Endothelial cell (in vitro differentiated cells): Measurements from ENCODE around the gene CMSS1. TPM values are rescaled to one million over a fixed set of nuclear protein-coding genes. Genes with fewer than 3 reads are reported as not detected.

Experiments
- DNase-seq: peaks from one replicate; pipeline ENCODE4 v3.0.0; 2021; ENCODE audit warnings: low spot score
- H3K27ac Mint-ChIP-seq: one replicate; pipeline ENCODE4 v1.8.0; 2021; ENCODE audit warnings: mixed read lengths, inconsistent platforms; ENCODE audit not compliant: unreplicated experiment
- H3K27me3 Mint-ChIP-seq: one replicate; pipeline ENCODE4 v1.8.0; 2021; ENCODE audit warnings: mild to moderate bottlenecking, moderate library complexity, mixed read lengths, inconsistent platforms; ENCODE audit not compliant: unreplicated experiment
- H3K36me3 Mint-ChIP-seq: one replicate; pipeline ENCODE4 v1.8.0; 2021; ENCODE audit warnings: mild to moderate bottlenecking, low read depth, mixed read lengths, inconsistent platforms; ENCODE audit not compliant: unreplicated experiment
- H3K4me1 Mint-ChIP-seq: one replicate; pipeline ENCODE4 v1.8.0; 2021; ENCODE audit warnings: mild to moderate bottlenecking, mixed read lengths, inconsistent platforms; ENCODE audit not compliant: unreplicated experiment
- H3K4me3 Mint-ChIP-seq: one replicate; pipeline ENCODE4 v1.8.0; 2021; ENCODE audit warnings: mild to moderate bottlenecking, mixed read lengths, inconsistent platforms; ENCODE audit not compliant: unreplicated experiment
- H3K9me3 Mint-ChIP-seq: one replicate; pipeline ENCODE4 v1.8.0; 2021; ENCODE audit warnings: mixed read lengths, inconsistent platforms; ENCODE audit not compliant: unreplicated experiment
- total RNA-seq: library from RNA; stranded (reverse); fragmentation: NEBNext Ultra II Directional; extraction: Animal tissue kit (Norgen Biotek cat#: 25700); gene quantifications from one replicate; pipeline ENCODE4 v1.2.1, GENCODE V29; 2021; ENCODE audit not compliant: unreplicated experiment
- TF ChIP-seq, protein P1 (sequence below): fragments of 200-600 bp; sonication (generic); IDR thresholded peaks from one replicate; pipeline ENCODE4 v1.5.0; 2021; ENCODE audit warnings: antibody characterized with exemption; ENCODE audit not compliant: unreplicated experiment

CMSS1 gene
- total RNA-seq, 1 donor from 2014 or later: 25.8 TPM

DNA sequence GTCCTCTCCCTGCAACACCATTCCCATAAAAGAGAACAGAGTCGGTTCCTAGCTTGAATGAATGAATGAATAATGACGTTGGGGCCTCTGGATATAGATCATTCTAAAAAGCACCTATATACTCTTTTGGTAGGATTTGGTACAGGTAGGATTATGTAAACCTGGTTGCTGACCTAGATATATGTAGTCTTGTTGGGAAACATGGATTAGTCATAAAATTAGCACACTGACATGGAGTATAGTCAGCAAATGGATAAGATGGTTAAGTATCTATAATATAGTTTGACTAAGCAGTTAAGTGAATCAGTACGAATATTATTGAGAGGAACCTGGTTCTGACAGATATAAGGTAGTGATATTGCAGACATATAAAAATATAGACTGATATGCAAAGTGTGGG, 154.1 kb downstream of the CMSS1 start:
- Mint-ChIP-seq H3K36me3 (no peaks in the 10 kb centered on the region), H3K4me3 (no peak overlapping the region), H3K9me3 (no peaks in the 10 kb centered on the region), H3K27ac (no peak overlapping the region), H3K4me1 (no peaks in the 10 kb centered on the region), H3K27me3 (no peaks in the 10 kb centered on the region)
- TF ChIP-seq, protein P1, sequence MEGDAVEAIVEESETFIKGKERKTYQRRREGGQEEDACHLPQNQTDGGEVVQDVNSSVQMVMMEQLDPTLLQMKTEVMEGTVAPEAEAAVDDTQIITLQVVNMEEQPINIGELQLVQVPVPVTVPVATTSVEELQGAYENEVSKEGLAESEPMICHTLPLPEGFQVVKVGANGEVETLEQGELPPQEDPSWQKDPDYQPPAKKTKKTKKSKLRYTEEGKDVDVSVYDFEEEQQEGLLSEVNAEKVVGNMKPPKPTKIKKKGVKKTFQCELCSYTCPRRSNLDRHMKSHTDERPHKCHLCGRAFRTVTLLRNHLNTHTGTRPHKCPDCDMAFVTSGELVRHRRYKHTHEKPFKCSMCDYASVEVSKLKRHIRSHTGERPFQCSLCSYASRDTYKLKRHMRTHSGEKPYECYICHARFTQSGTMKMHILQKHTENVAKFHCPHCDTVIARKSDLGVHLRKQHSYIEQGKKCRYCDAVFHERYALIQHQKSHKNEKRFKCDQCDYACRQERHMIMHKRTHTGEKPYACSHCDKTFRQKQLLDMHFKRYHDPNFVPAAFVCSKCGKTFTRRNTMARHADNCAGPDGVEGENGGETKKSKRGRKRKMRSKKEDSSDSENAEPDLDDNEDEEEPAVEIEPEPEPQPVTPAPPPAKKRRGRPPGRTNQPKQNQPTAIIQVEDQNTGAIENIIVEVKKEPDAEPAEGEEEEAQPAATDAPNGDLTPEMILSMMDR: no peak
- DNase-seq: no peak

DNA sequence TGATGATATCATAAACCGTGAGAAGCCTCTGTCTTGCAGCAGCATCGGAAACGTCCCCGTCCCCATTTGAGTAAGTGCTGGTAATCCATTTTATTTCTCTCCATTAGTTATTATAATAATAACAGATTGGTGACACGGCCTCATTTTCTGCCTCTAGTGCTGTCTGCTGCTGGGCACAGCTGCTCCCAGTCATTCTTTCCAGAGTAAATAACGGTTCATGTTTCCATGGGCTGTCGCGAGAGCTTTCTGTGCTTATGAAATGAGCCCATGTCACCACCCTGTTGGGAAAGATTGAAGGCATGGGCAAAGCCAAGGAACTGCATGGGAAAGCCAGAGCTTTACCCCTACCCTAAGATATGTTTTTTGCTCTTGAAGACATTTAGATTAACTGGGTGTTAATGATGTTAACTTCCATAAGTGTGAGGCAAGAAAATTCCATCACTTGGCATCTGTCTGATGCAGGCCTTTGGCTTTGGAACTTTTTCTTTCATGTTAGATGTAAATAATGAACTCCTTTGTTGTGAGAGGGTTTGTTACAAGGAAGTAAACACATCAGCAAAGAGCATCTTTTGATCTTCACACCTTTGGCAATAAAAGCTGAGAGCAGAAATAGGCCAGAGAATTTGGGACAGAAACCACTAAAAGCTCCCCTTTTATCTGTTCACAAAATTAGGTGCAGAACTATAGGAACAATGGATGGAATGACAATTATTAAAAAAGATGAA, 154.9 kb downstream of the CMSS1 start:
- TF ChIP-seq, protein P1: no peak
- Mint-ChIP-seq H3K27ac (no peak overlapping the region), H3K27me3 (peaks cover 2% of the 10 kb centered on the region), H3K4me3 (no peak overlapping the region), H3K9me3 (no peaks in the 10 kb centered on the region), H3K36me3 (no peaks in the 10 kb centered on the region), H3K4me1 (no peaks in the 10 kb centered on the region)
- no peak for DNase-seq

DNA sequence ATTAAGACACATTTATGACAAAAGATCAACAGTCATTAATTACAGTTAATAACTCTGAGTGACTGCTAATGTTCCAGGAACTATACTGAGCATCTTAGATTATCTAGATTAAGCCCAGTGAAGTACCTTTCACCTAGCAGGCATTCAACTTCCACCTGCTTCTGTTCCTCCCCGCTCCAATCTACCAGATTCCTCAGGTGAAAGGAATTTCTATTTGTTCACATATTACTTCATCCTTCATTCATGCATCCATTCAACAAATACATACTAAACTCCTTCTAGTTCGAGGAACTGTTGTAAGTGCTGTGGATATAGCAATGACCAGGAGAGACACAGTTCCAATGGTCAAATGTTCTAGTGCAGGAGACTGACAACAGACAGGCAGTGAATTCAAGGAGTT, 157.3 kb downstream of the CMSS1 start:
- Mint-ChIP-seq H3K4me1 (no peaks in the 10 kb centered on the region), H3K4me3 (no peak overlapping the region), H3K9me3 (no peaks in the 10 kb centered on the region), H3K36me3 (no peaks in the 10 kb centered on the region), H3K27me3 (peaks cover 2% of the 10 kb centered on the region), H3K27ac (no peak overlapping the region)
- TF ChIP-seq, protein P1: no peak
- DNase-seq: no peak

DNA sequence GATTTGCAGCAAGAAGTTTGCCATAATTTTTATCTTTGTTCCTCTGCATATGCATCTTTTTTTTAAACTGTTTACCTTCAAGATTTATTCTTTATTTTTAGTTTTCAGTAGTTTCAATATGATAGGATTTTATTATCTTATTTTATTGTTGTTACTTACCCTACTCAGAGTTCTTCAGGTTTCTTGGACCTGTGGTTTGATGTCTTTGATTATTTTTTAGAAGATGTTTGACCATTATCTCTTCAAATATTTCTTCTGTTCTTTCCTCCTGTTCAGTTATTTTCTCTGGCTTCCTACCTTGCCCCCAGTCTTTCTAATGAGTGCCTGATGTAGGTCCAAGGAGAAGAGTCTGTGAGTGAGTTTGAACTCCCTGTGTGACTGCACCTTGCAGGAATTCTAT, 158.9 kb downstream of the CMSS1 start:
- H3K27me3 Mint-ChIP-seq: peaks cover 2% of the 10 kb centered on the region

DNA sequence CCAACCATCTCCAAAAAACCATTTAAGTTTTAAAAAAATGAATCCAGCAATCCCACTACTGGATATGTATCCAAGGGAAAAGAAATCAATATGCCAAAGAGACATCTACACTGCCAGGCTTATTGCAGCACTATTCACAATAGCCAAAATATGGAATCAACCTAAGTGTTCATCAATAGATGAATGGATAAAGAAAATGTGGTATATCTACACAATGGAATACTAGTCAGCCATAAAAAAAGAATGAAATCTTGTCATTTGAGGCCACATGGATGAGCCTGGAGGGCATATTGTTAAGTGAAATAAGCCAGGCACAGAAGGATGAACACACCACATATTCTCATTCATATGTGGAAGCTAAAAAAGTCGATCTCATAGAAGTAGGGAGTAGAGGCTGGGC, 160.6 kb downstream of the CMSS1 start:
- peaks cover 2% of the 10 kb centered on the region for H3K27me3 Mint-ChIP-seq
- TF ChIP-seq, protein P1: no peak
- H3K36me3 Mint-ChIP-seq: no peaks in the 10 kb centered on the region
- H3K4me1 Mint-ChIP-seq: no peaks in the 10 kb centered on the region
- no peak for DNase-seq
- no peaks in the 10 kb centered on the region for H3K9me3 Mint-ChIP-seq
- no peak overlapping the region for H3K27ac Mint-ChIP-seq
- H3K4me3 Mint-ChIP-seq: no peak overlapping the region

More for the DNA sequence above, 158.9 kb downstream of the CMSS1 start:
- Mint-ChIP-seq H3K4me1 (no peaks in the 10 kb centered on the region), H3K36me3 (no peaks in the 10 kb centered on the region), H3K9me3 (no peaks in the 10 kb centered on the region), H3K4me3 (no peak overlapping the region), H3K27ac (no peak overlapping the region)
- TF ChIP-seq, protein P1: no peak
- no peak for DNase-seq
